Muscle layer of colon (tissue), 2 donors: ENCODE results near the gene OR6P1.

Experiments used
- H3K27ac ChIP-seq: one replicate; pipeline ENCODE4 v1.7.0; 2013; ENCODE audit warnings: low read depth, mild to moderate bottlenecking, low read length, moderate library complexity
- H3K27me3 ChIP-seq, 2 donors: one replicate each; pipeline ENCODE4 v1.7.0; 2013; ENCODE audit warnings: low read length in 2 of 2, mild to moderate bottlenecking in 2 of 2; ENCODE audit not compliant: insufficient read depth in 2 of 2, control insufficient read depth in 1 of 2
- H3K36me3 ChIP-seq: one replicate; pipeline ENCODE4 v1.7.0; 2013; ENCODE audit warnings: mild to moderate bottlenecking, low read length; ENCODE audit not compliant: insufficient read depth
- H3K4me1 ChIP-seq: one replicate; pipeline ENCODE4 v1.7.0; 2013; ENCODE audit warnings: mild to moderate bottlenecking, low read length; ENCODE audit not compliant: insufficient read depth
- H3K4me3 ChIP-seq, 2 donors: one replicate each; pipeline ENCODE4 v1.7.0; 2013; ENCODE audit warnings: low read length in 2 of 2, low read depth in 1 of 2, mild to moderate bottlenecking in 1 of 2, moderate library complexity in 1 of 2
- H3K9ac ChIP-seq: one replicate; pipeline ENCODE4 v1.7.0; 2013; ENCODE audit warnings: low read length
- H3K9me3 ChIP-seq: one replicate; pipeline ENCODE4 v1.7.0; 2013; ENCODE audit warnings: mild to moderate bottlenecking, low read length
- donor health status: abdominal sarcoma.
- donor health status: Adenocarcinoma of cecum.

The OR6P1 gene

GRCh38 chr1:158563853-158564252 lies 6.5 kb downstream of the OR6P1 start:
- no peaks in the 10 kb centered on the region for H3K36me3 ChIP-seq

GRCh38 chr1:158559696-158560095 lies 10.7 kb downstream of the OR6P1 start:
- Histone ChIP-seq H3K27ac (no peak overlapping the region), H3K9ac (no peak overlapping the region)

More at GRCh38 chr1:158563853-158564252, 6.5 kb downstream of the OR6P1 start:
- H3K27me3 ChIP-seq, result no peaks in the 10 kb centered on the region
- no peak overlapping the region for H3K9ac ChIP-seq
- H3K4me3 ChIP-seq, result no peak overlapping the region
- no peaks in the 10 kb centered on the region for H3K4me1 ChIP-seq
- no peaks in the 10 kb centered on the region for H3K9me3 ChIP-seq
- H3K27ac ChIP-seq, result no peak overlapping the region

GRCh38 chr1:158554352-158554751 lies 16.0 kb downstream of the OR6P1 start, which contains the start of gene OR6Y1:
Gene OR6Y1 (minus strand): TSS chr1:158554405. CDS start chr1:158548105, 6,300 bp downstream.
- Histone ChIP-seq H3K4me1 (no peaks in the 10 kb centered on the region), H3K9me3 (no peaks in the 10 kb centered on the region), H3K27ac (no peak within 1 kb of the TSS), H3K9ac (no peak within 1 kb of the TSS), H3K27me3 (no peaks in the 10 kb centered on the region), H3K4me3 (no peak within 1 kb of the TSS), H3K36me3 (no peaks in the 10 kb centered on the region)

More at GRCh38 chr1:158559696-158560095, 10.7 kb downstream of the OR6P1 start:
- no peaks in the 10 kb centered on the region for H3K27me3 ChIP-seq
- H3K4me1 ChIP-seq, result no peaks in the 10 kb centered on the region
- H3K36me3 ChIP-seq, result no peaks in the 10 kb centered on the region
- H3K9me3 ChIP-seq, result no peaks in the 10 kb centered on the region
- H3K4me3 ChIP-seq, result no peak overlapping the region

- no peak overlapping the region for H3K9ac ChIP-seq
- H3K4me1 ChIP-seq, result no peaks in the 10 kb centered on the region
- H3K9me3 ChIP-seq, result no peaks in the 10 kb centered on the region
- H3K36me3 ChIP-seq, result no peaks in the 10 kb centered on the region
- H3K27ac ChIP-seq, result no peak overlapping the region
- H3K4me3 ChIP-seq, result no peak overlapping the region
- no peaks in the 10 kb centered on the region for H3K27me3 ChIP-seq
Observed at GRCh38 chr1:158552296-158552695, 18.1 kb downstream of the OR6P1 start.

GRCh38 chr1:158547533-158547932 lies 22.8 kb downstream of the OR6P1 start:
- no peaks in the 10 kb centered on the region for H3K36me3 ChIP-seq
- H3K27ac ChIP-seq, result no peak overlapping the region
- H3K4me3 ChIP-seq, result no peak overlapping the region
- H3K27me3 ChIP-seq, result no peaks in the 10 kb centered on the region
- H3K9ac ChIP-seq, result no peak overlapping the region
- H3K9me3 ChIP-seq, result no peaks in the 10 kb centered on the region
- H3K4me1 ChIP-seq, result no peaks in the 10 kb centered on the region

GRCh38 chr1:158537609-158538008 lies 32.8 kb downstream of the OR6P1 start:
- H3K4me1 ChIP-seq, result no peaks in the 10 kb centered on the region

GRCh38 chr1:158534496-158534895 lies 35.9 kb downstream of the OR6P1 start:
- Histone ChIP-seq H3K27me3 (no peaks in the 10 kb centered on the region), H3K9ac (no peak overlapping the region), H3K9me3 (no peaks in the 10 kb centered on the region), H3K4me3 (no peak overlapping the region), H3K4me1 (no peaks in the 10 kb centered on the region), H3K36me3 (no peaks in the 10 kb centered on the region), H3K27ac (no peak overlapping the region)

More at GRCh38 chr1:158537609-158538008, 32.8 kb downstream of the OR6P1 start:
- no peak overlapping the region for H3K27ac ChIP-seq
- no peak overlapping the region for H3K4me3 ChIP-seq
- H3K9ac ChIP-seq, result no peak overlapping the region
- no peaks in the 10 kb centered on the region for H3K36me3 ChIP-seq
- no peaks in the 10 kb centered on the region for H3K27me3 ChIP-seq
- no peaks in the 10 kb centered on the region for H3K9me3 ChIP-seq

GRCh38 chr1:158527190-158527815 lies 43.1 kb downstream of the OR6P1 start:
- Histone ChIP-seq H3K4me1 (no peaks in the 10 kb centered on the region), H3K4me3 (no peak overlapping the region), H3K9me3 (no peaks in the 10 kb centered on the region), H3K9ac (no peak overlapping the region), H3K27ac (no peak overlapping the region), H3K27me3 (no peaks in the 10 kb centered on the region), H3K36me3 (no peaks in the 10 kb centered on the region)

- H3K9me3 ChIP-seq, result no peaks in the 10 kb centered on the region
- no peaks in the 10 kb centered on the region for H3K36me3 ChIP-seq
- H3K9ac ChIP-seq, result no peak overlapping the region
- no peaks in the 10 kb centered on the region for H3K27me3 ChIP-seq
- H3K4me3 ChIP-seq, result no peak overlapping the region
- no peak overlapping the region for H3K27ac ChIP-seq
- no peaks in the 10 kb centered on the region for H3K4me1 ChIP-seq
Observed at GRCh38 chr1:158521666-158522058, 48.7 kb downstream of the OR6P1 start.

- H3K27me3 ChIP-seq, result no peaks in the 10 kb centered on the region
- no peaks in the 10 kb centered on the region for H3K4me1 ChIP-seq
- H3K4me3 ChIP-seq, result no peak overlapping the region
- no peak overlapping the region for H3K9ac ChIP-seq
- no peaks in the 10 kb centered on the region for H3K36me3 ChIP-seq
- no peak overlapping the region for H3K27ac ChIP-seq
- no peaks in the 10 kb centered on the region for H3K9me3 ChIP-seq
Observed at GRCh38 chr1:158520955-158521665, 49.3 kb downstream of the OR6P1 start.

GRCh38 chr1:158520021-158520420 lies 50.4 kb downstream of the OR6P1 start:
- Histone ChIP-seq H3K27me3 (no peaks in the 10 kb centered on the region), H3K36me3 (no peaks in the 10 kb centered on the region)

GRCh38 chr1:158516966-158517365 lies 53.4 kb downstream of the OR6P1 start:
- no peak overlapping the region for H3K27ac ChIP-seq
- H3K4me1 ChIP-seq, result no peaks in the 10 kb centered on the region
- no peak overlapping the region for H3K9ac ChIP-seq
- no peak overlapping the region for H3K4me3 ChIP-seq
- H3K9me3 ChIP-seq, result no peaks in the 10 kb centered on the region
- H3K27me3 ChIP-seq, result no peaks in the 10 kb centered on the region
- no peaks in the 10 kb centered on the region for H3K36me3 ChIP-seq

More at GRCh38 chr1:158520021-158520420, 50.4 kb downstream of the OR6P1 start:
- Histone ChIP-seq H3K9me3 (no peaks in the 10 kb centered on the region), H3K4me3 (no peak overlapping the region), H3K27ac (no peak overlapping the region), H3K9ac (no peak overlapping the region), H3K4me1 (no peaks in the 10 kb centered on the region)
